Endometrial microvascular endothelial cells (primary cell): ENCODE measurements around the gene RTP5. TPM values are rescaled to one million over a fixed set of nuclear protein-coding genes. Genes with fewer than 3 reads are reported as not detected.

Experiments used
- in situ Hi-C: cut with HindIII; loops from 2 replicates; pipeline ENCODE4 v1.10.0; 2017; ENCODE audit warnings: low sequenced_read_pairs, low pct_unique_long_range_greater_than_20kb; ENCODE audit errors: inconsistent ontology term
- total RNA-seq: library from RNA; depleted of rRNA; stranded (reverse); fragments of >200 nt; gene quantifications from one replicate; pipeline ENCODE4 v1.2.3, GENCODE V29; 2015; ENCODE audit errors: inconsistent ontology term

RTP5 gene
- total RNA-seq, 1 donor from 2014 or later, result not detected

DNA sequence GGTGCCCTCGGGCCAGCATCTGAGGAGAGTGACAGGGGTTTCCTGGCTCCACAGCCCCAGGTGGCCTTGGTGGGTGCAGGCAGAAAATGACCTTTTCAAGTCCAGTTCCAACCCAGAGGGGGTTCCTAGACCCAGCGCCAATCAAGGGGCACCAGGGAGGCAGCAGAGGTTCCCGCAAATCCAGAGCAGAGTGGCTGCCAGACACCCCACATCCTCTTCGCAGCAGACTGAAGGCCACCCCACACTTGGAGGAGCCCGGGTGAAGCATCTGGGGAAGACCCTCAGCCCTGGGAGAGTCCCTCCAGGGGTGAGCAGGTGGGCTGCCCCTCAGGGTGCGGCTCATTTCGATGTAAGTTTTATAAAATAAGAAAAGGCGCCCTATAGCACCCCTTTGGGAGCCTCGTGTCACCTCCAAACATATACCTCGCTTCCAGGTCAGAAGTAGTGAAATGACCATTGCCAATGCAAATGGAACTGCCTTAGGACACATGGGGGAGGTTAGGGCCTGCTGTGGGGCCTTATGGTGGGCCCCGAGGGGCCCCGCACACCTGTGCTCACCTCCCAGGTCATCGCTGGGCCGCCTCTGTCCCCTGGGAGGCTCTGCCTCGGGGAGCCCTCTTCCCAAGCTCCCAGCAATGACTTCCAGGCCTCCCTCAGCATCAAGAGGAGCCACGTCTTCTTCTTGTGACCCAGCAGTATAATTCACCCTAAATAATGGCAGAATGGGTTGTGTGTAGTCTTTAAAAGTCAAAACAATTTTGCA, 11.0 kb downstream of the RTP5 start:
- in situ Hi-C loops, result no loop called here

DNA sequence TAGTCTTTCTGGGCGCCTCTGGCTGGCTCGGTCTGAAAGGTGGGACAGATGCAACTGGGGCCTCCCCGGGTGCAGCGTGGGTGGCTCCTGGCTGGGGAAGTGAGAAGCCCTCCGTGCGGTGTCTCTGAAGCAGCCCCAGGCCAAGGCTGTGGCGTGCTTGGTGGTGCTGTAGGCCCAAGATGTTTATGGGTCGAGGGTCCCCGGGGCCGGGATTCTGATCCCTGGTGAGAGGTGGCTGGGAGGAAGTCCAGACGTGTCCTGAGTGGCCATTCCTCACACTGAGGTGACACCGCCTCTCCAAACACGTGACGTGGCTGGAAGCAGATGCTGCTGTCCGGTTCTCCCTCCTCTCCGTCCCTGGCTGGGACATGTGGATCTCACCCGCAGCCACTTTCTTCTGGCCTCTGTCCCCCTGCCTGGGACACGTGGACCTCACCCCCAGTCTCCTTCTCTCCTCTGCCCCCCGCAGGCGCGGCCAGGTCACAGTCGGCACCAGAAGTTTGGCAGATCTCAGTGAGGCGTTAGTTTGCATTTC, 12.6 kb downstream of the RTP5 start:
- in situ Hi-C loops, result no loop called here

- in situ Hi-C loops, result no loop called here
Measured at GRCh38 chr2:241884951-241885290, 15.4 kb downstream of the RTP5 start.

GRCh38 chr2:241885291-241885945, 15.9 kb downstream of the RTP5 start:
- in situ Hi-C loops, result no loop called here

GRCh38 chr2:241885946-241886643, 16.6 kb downstream of the RTP5 start:
- in situ Hi-C loops, result no loop called here

- in situ Hi-C loops, result no loop called here
Measured at GRCh38 chr2:241886840-241887447, 17.4 kb downstream of the RTP5 start.

DNA sequence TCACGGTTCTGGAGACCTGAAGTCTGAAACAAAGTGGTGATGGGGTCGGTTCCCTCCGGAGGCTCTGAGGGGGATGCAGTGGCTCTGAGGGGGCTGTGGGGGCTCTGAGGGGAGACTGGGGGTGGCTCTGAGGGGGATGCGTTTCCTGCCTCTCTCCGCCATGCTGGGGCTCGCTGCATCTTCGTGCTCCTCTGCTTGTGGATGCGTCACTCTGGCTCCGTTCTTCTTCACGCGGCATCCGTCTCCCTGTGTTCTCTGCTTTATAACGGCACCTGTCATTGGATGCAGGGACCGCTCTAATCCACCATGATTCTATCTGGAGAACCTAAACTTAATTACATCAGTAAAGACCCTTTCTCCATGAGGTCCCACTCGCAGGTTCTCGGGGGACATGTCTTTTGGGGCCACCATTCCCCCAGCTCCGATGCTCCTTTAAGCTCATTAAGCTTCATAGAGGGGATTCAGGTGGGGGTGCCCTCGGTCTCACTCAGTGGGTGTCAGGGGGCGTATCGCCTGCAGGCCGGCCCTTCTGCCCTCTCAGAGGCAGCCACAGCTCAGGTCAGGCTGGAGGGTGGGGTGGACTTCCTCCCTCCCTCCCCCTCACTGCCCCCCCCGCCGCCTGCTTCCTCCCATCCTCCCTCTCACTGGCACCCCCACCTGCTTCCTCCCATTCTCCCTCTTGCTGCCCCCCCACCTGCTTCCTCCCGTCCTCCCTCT, 18.4 kb downstream of the RTP5 start:
- in situ Hi-C loops, result no loop called here

DNA sequence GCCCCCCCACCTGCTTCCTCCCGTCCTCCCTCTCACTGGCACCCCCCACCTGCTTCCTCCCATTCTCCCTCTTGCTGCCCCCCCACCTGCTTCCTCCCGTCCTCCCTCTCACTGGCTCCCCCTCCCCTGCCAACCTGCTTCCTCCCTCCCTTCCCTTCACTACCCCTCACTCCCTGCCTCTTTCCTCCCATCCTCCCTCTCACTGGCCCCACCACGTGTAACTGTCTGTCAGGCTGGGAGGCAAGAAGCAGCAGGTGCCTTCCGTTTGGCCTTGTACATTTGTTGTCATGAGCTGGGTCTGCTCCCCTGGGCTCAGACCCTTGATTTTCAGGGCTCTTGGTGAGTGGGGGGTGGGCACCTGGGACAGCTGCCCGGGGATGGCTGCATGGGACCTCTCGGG, 19.1 kb downstream of the RTP5 start:
- in situ Hi-C loops, result no loop called here

GRCh38 chr2:241890524-241891235, 21.2 kb downstream of the RTP5 start:
- in situ Hi-C loops, result no loop called here

DNA sequence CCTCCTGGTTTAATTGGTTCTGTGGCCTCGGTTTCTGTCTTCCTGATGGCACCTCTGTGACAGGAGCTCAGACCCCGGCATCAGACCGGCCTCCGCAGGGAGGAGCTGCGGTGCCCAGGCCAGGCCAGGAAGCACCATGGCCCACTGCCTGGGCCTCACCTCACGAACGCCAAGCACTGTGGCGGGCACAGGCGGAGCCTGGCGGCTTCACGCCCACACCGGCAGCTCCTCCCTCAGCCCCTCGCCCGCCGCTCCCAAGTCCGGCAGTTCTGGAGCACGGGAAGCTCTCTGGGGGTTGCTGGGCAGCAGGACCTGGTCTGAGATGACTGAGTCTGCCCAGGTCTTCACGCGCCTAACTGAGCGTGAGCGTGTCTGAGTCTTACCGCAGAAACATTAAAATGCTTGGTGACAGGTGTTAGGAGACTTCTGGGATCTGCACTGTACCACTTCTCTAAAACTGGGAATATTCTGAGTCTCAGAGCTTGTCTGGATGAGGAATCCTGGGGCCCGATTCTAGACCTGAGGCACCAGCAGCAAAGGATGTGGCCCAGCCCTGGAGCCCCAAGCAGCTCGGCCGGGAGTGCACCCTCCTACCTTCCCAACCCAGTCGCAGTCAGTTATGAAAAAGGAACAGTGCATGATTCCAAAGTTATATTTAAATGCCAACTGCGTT, 21.9 kb downstream of the RTP5 start:
- in situ Hi-C loops, result no loop called here

DNA sequence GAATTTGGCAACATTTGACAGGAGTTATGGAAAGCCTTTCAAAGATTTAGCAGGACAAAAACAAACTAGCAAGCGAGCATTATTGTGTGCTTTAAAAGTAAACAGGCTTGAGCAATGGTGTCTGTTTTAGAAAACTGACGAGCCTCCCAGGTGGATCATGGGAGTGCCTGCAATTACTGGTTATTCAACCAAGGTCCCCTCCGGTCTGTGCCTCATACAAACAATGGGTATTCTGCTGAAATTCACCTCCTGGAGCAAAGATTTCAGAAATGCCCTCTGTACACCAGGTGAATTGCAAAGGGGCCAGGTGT, 22.4 kb downstream of the RTP5 start:
- in situ Hi-C loops, result no loop called here

- in situ Hi-C loops, result no loop called here
Measured at GRCh38 chr2:241892299-241893137, 23.0 kb downstream of the RTP5 start.

DNA sequence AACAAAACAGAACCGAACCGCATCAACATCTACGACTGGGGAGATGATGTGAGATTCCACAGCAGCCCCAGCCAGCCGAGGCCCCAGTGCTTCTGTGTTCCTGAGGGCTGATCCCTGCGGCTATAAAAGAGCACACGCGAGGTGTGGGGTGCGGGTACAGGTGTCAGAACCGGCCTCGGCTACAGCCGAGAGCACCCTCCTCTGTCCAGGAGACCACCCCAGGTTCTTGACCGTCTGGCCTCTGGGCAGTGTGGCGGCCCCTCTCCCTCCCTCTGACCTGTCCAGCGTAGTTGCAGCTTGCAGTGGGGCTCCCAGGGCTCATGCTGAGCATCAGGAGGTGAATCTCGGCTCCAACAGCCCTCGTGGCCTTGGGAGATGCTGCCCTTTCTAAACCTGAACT, 23.7 kb downstream of the RTP5 start:
- in situ Hi-C loops, result no loop called here

DNA sequence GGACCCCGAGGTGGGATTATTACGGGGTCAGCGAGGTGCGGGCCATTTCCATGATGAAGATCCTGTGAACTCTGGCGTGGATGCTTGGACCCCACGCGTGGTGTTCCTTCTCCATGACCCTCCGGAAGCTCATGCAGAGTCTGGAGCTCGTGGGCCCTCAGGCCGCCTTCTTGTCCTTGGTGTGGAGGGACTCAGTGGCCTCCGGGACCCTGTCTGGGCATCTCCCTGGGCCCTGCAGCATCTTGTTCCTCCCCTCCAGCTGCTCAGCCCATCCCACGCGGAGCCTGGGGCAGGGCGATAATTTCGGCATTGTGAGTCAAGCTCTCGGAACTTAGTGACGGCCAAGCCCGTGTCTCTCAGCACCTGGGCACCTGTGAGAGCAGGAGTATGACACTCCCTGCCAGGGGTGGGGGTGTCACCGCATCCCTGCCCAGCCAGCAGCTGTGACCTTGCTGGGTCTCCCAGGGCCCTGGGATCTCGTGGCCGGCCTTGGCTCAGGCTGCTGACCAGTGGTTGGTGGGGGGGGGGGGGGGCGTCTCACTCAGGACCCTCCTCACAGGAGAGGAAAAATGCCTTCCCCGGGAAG, 24.6 kb downstream of the RTP5 start:
- in situ Hi-C loops, result no loop called here

DNA sequence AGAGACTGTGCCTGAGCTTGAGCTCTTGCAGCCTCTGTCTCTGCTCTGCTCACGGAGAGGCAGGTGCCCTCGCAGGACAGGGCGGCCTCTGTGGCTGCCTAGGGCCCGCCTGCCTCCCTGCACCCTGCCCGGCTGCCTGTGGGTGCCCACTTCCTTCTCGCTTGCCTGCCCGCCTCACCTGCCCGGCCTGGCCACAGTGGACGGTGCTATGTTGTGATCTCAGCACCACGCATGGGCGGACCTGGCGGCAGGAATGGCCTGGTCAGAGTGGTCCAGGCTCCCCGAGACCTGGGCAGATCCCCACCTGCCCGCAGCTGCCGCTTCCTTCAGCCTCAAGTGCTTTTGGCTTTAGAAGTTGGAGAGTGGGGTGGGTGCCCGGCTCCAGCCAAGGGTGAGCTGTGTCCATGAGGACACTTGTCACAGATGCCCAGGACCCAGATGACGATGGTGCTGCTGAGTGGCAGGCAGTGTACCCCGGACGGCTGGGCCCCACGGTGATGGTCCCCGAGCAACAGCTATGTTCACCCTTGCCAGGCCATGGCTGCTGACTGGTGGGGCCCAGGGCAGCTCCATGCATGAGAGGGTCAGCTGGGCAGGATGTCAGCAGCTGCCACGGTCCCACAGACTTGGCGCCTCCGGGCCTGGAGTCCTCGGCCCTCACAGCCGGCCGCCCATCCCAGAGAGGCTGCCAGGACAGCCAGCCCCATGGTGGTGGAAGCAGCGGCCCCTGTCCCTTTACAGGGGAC, 25.3 kb downstream of the RTP5 start:
- in situ Hi-C loops, result no loop called here

- in situ Hi-C loops, result no loop called here
Measured at GRCh38 chr2:241895427-241895711, 25.8 kb downstream of the RTP5 start.
